HepG2 (cell line): ENCODE results near the gene TMEM9. TPM values are rescaled to one million over a fixed set of nuclear protein-coding genes. Genes with fewer than 3 reads are reported as not detected.

Experiments
- AGO2 ChIP-seq: fragments of 200-400 bp; formaldehyde crosslinking; optimal IDR thresholded peaks from 2 replicates; pipeline ENCODE3; 2017; ENCODE audit warnings: mild to moderate bottlenecking, low read depth, low read length, moderate library complexity
- BORCS8-MEF2B ChIP-seq: sonication (generic); formaldehyde crosslinking; IDR thresholded peaks from 2 replicates; pipeline ENCODE4 v1.8.0; 2022; ENCODE audit warnings: mild to moderate bottlenecking, missing genetic modification reagents
- CEBPB ChIP-seq: IDR thresholded peaks from 2 replicates; pipeline ENCODE4 v1.6.1; 2011; ENCODE audit warnings: low read depth, low read length, improper control_type of control experiment, borderline replicate concordance
- CENPBD1 ChIP-seq: sonication (generic); formaldehyde crosslinking; IDR thresholded peaks from 2 replicates; pipeline ENCODE4 v1.8.0; 2022; ENCODE audit warnings: missing genetic modification reagents, low read depth, mild to moderate bottlenecking, borderline replicate concordance
- GABPA ChIP-seq, 2 experiments: IDR thresholded peaks; 2 replicates each; pipeline ENCODE4 v1.6.1; 2011 to 2016; ENCODE audit warnings: low read depth in 2 of 2, low read length in 1 of 2, missing biosample characterization in 1 of 2, missing genetic modification characterization in 1 of 2
- HMG20A ChIP-seq: IDR thresholded peaks from 2 replicates; pipeline ENCODE4 v1.6.1; 2016; ENCODE audit warnings: borderline replicate concordance
- HNF4G ChIP-seq, 2 experiments: sonication (generic) in 1 of 2; formaldehyde crosslinking in 1 of 2; IDR thresholded peaks; 2 replicates each; pipeline versions ENCODE4 v1.4.0 to v1.6.1; 2011 to 2020; ENCODE audit warnings: borderline replicate concordance in 2 of 2, low read depth in 2 of 2, mild to moderate bottlenecking in 2 of 2, low read length in 1 of 2, missing genetic modification reagents in 1 of 2, moderate library complexity in 1 of 2
- MED1 ChIP-seq: sonication (generic); formaldehyde crosslinking; IDR thresholded peaks from 2 replicates; pipeline ENCODE4 v1.4.0; 2020; ENCODE audit warnings: missing genetic modification reagents
- PCBP2 ChIP-seq: fragments of 200-400 bp; formaldehyde crosslinking; optimal IDR thresholded peaks from 2 replicates; pipeline ENCODE3; 2018; ENCODE audit warnings: low read length, low read depth; ENCODE audit not compliant: poor library complexity, severe bottlenecking
- PHF8 ChIP-seq: sonication (generic); formaldehyde crosslinking; IDR thresholded peaks from 2 replicates; pipeline ENCODE4 v1.5.0; 2020; ENCODE audit warnings: missing genetic modification reagents
- REXO4 ChIP-seq: sonication (generic); formaldehyde crosslinking; IDR thresholded peaks from 2 replicates; pipeline ENCODE4 v1.8.0; 2022; ENCODE audit warnings: missing genetic modification reagents, mild to moderate bottlenecking, borderline replicate concordance
- SMYD3 ChIP-seq: sonication (generic); formaldehyde crosslinking; IDR thresholded peaks from 2 replicates; pipeline ENCODE4 v1.8.1; 2023; ENCODE audit warnings: mild to moderate bottlenecking, missing genetic modification reagents
- ZBTB38 ChIP-seq: sonication (generic); formaldehyde crosslinking; IDR thresholded peaks from 2 replicates; pipeline ENCODE4 v1.5.1; 2020; ENCODE audit warnings: mild to moderate bottlenecking, missing genetic modification reagents
- ZNF326 ChIP-seq: sonication (generic); formaldehyde crosslinking; IDR thresholded peaks from 2 replicates; pipeline ENCODE4 v1.4.0; 2020; ENCODE audit warnings: missing genetic modification reagents, borderline replicate concordance
- ZNF350 ChIP-seq: sonication (generic); formaldehyde crosslinking; IDR thresholded peaks from 2 replicates; pipeline ENCODE4 v1.4.0; 2020; ENCODE audit warnings: mild to moderate bottlenecking, low read depth, missing genetic modification reagents, borderline replicate concordance
- ZNF362 ChIP-seq: sonication (generic); formaldehyde crosslinking; IDR thresholded peaks from 2 replicates; pipeline ENCODE4 v1.4.0; 2020; ENCODE audit warnings: missing genetic modification reagents, mild to moderate bottlenecking, borderline replicate concordance
- ZNF44 ChIP-seq: sonication (generic); formaldehyde crosslinking; IDR thresholded peaks from 2 replicates; pipeline ENCODE4 v1.5.1; 2020; ENCODE audit warnings: mild to moderate bottlenecking, missing genetic modification reagents
- ZNF557 ChIP-seq: sonication (generic); formaldehyde crosslinking; IDR thresholded peaks from 2 replicates; pipeline ENCODE4 v1.4.0; 2020; ENCODE audit warnings: missing genetic modification reagents
- ZNF652 ChIP-seq: IDR thresholded peaks from 2 replicates; pipeline ENCODE4 v1.6.1; 2016; ENCODE audit warnings: low read depth, borderline replicate concordance
- ZNF713 ChIP-seq: sonication (generic); formaldehyde crosslinking; IDR thresholded peaks from 2 replicates; pipeline ENCODE4 v1.4.0; 2020; ENCODE audit warnings: mild to moderate bottlenecking, missing genetic modification reagents
- ZNF83 ChIP-seq: sonication (generic); formaldehyde crosslinking; IDR thresholded peaks from 2 replicates; pipeline ENCODE4 v1.4.0; 2020; ENCODE audit warnings: missing genetic modification reagents, mild to moderate bottlenecking, borderline replicate concordance
- polyA plus RNA-seq, 8 experiments: library from polyadenylated mRNA; depleted of rRNA in 3 of 8; stranded (reverse) in 7 of 8; unstranded in 1 of 8; fragments of >200 nt; fragmentation: Illumina TruSeq in 4 of 8; extraction: Trizol in 4 of 8; gene quantifications; 2 replicates each; pipeline versions ENCODE4 v1.2.1 to v1.2.3, GENCODE V29; 2011 to 2016; ENCODE audit warnings: low read depth in 4 of 8, missing spikeins in 1 of 8, mixed read lengths in 1 of 8; ENCODE audit not compliant: insufficient read depth in 1 of 8
- total RNA-seq, 5 experiments: library from RNA; depleted of rRNA; stranded (reverse); fragments of >200 nt; fragmentation: Illumina TruSeq; extraction: Trizol; gene quantifications; 2 replicates each; pipeline ENCODE4 v1.2.3, GENCODE V29; 2016; ENCODE audit warnings: low read depth in 1 of 5
- TF ChIP-seq, protein P1 (sequence below): sonication (generic); formaldehyde crosslinking; IDR thresholded peaks from 2 replicates; pipeline ENCODE4 v1.9.0; 2022; ENCODE audit warnings: low read depth, missing genetic modification reagents
- TF ChIP-seq, protein P2 (sequence below): sonication (generic); formaldehyde crosslinking; IDR thresholded peaks from 2 replicates; pipeline ENCODE4 v1.8.1; 2023; ENCODE audit warnings: mild to moderate bottlenecking, inconsistent platforms, moderate library complexity, missing genetic modification reagents, borderline replicate concordance
- TF ChIP-seq, protein P3 (sequence below): sonication (generic); formaldehyde crosslinking; IDR thresholded peaks from 2 replicates; pipeline ENCODE4 v1.8.0; 2022; ENCODE audit warnings: mild to moderate bottlenecking, missing genetic modification reagents

TMEM9 gene
- total and polyA plus RNA-seq, 2 of the 13 experiments (the other 11 are each of a cell fraction or from before 2014, with no cell fraction given): 60.9 to 102 TPM

GRCh38 chr1:201170533-201171062 is 16.3 kb upstream of the TMEM9 start (continued):
- TF ChIP-seq ZBTB38 (no peak), ZNF44 (CRISPR knock-in tag) (no peak), PHF8 (CRISPR knock-in tag) (no peak), CENPBD1 (CRISPR knock-in tag) (no peak), ZNF350 (peak; percentile 91), CEBPB (peak; percentile 97), SMYD3 (CRISPR knock-in tag) (peak; percentile 79; the same call in 1 of the 2 replicates), GABPA (IDR thresholded peaks at IDR 0.05; ENCODE audit: low read depth, low read length) (no peak), GABPA (CRISPR knock-in tag; IDR thresholded peaks at IDR 0.05; ENCODE audit: low read depth) (peak; percentile 44; the same call in 1 of the 2 replicates), AGO2 (no peak), ZNF83 (CRISPR knock-in tag) (no peak; the same call in 1 of the 2 replicates), ZNF362 (CRISPR knock-in tag) (peak; percentile 92), PCBP2 (no peak), ZNF652 (peak; percentile 45; the same call in 1 of the 2 replicates), HNF4G (IDR thresholded peaks at IDR 0.05; ENCODE audit: borderline replicate concordance, low read depth, low read length) (peak; percentile 76; the same call in 1 of the 2 replicates), HNF4G (CRISPR knock-in tag; IDR thresholded peaks at IDR 0.05; ENCODE audit: borderline replicate concordance, low read depth) (peak; percentile 86; the same call in 1 of the 2 replicates), REXO4 (CRISPR knock-in tag) (no peak), ZNF557 (no peak), ZNF326 (CRISPR knock-in tag) (no peak), HMG20A (CRISPR knock-in tag) (peak; percentile 91), ZNF713 (CRISPR knock-in tag) (no peak), BORCS8-MEF2B (no peak), MED1 (CRISPR knock-in tag) (peak; percentile 90)
- TF ChIP-seq, protein P1, sequence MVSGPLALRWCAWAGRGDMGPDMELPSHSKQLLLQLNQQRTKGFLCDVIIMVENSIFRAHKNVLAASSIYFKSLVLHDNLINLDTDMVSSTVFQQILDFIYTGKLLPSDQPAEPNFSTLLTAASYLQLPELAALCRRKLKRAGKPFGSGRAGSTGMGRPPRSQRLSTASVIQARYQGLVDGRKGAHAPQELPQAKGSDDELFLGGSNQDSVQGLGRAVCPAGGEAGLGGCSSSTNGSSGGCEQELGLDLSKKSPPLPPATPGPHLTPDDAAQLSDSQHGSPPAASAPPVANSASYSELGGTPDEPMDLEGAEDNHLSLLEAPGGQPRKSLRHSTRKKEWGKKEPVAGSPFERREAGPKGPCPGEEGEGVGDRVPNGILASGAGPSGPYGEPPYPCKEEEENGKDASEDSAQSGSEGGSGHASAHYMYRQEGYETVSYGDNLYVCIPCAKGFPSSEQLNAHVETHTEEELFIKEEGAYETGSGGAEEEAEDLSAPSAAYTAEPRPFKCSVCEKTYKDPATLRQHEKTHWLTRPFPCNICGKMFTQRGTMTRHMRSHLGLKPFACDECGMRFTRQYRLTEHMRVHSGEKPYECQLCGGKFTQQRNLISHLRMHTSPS (CRISPR knock-in tag): peak; percentile 34; the same call in 1 of the 2 replicates
- TF ChIP-seq, protein P2, sequence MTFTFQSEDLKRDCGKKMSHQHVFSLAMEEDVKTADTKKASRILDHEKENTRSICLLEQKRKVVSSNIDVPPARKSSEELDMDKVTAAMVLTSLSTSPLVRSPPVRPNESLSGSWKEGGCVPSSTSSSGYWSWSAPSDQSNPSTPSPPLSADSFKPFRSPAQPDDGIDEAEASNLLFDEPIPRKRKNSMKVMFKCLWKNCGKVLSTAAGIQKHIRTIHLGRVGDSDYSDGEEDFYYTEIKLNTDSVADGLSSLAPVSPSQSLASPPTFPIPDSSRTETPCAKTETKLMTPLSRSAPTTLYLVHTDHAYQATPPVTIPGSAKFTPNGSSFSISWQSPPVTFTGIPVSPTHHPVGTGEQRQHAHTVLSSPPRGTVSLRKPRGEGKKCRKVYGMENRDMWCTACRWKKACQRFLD (CRISPR knock-in tag): peak; percentile 67; the same call in 1 of the 2 replicates
- TF ChIP-seq, protein P3, sequence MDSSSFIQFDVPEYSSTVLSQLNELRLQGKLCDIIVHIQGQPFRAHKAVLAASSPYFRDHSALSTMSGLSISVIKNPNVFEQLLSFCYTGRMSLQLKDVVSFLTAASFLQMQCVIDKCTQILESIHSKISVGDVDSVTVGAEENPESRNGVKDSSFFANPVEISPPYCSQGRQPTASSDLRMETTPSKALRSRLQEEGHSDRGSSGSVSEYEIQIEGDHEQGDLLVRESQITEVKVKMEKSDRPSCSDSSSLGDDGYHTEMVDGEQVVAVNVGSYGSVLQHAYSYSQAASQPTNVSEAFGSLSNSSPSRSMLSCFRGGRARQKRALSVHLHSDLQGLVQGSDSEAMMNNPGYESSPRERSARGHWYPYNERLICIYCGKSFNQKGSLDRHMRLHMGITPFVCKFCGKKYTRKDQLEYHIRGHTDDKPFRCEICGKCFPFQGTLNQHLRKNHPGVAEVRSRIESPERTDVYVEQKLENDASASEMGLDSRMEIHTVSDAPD (CRISPR knock-in tag): no peak
